Fibroblast of lung (primary cell): ENCODE measurements around the gene TSPO. TPM values are rescaled to one million over a fixed set of nuclear protein-coding genes. Genes with fewer than 3 reads are reported as not detected.

ENCODE experiments used
- DNase-seq, 2 donors: peaks; one replicate each; pipeline versions ENCODE4 v3.0.0 to v3.0.0-alpha.2; 2010; ENCODE audit warnings: low read depth in 2 of 2
- H2AFZ ChIP-seq: 2 replicates; pipeline ENCODE4 v1.5.1; 2012; ENCODE audit warnings: low read length, control low read depth, inconsistent platforms
- H3K27ac ChIP-seq: 2 replicates; pipeline ENCODE4 v1.5.1; 2011; ENCODE audit warnings: low read length, control low read depth; ENCODE audit not compliant: insufficient read depth
- H3K27me3 ChIP-seq: 2 replicates; pipeline ENCODE4 v1.5.1; 2011; ENCODE audit warnings: mild to moderate bottlenecking, low read length; ENCODE audit not compliant: control insufficient read depth, insufficient read depth
- H3K36me3 ChIP-seq: 2 replicates; pipeline ENCODE4 v1.5.1; 2011; ENCODE audit warnings: low read length; ENCODE audit not compliant: control insufficient read depth, insufficient read depth
- H3K4me1 ChIP-seq: 2 replicates; pipeline ENCODE4 v1.5.1; 2011; ENCODE audit warnings: low read length; ENCODE audit not compliant: control insufficient read depth, insufficient read depth; ENCODE audit errors: extremely low read depth
- H3K4me2 ChIP-seq: 2 replicates; pipeline ENCODE4 v1.5.1; 2011; ENCODE audit warnings: low read length, control low read depth; ENCODE audit not compliant: insufficient read depth; ENCODE audit errors: extremely low read depth
- H3K4me3 ChIP-seq, 4 experiments: fragments of 200-600 bp in 1 of 4; sonication (generic) in 1 of 4; replicated peaks in 1 of 4; 2 replicates each; pipeline ENCODE4 v1.5.1; 2011 to 2016; ENCODE audit warnings: low read length in 4 of 4, low read depth in 3 of 4, mild to moderate bottlenecking in 3 of 4, control low read depth in 2 of 4, inconsistent platforms in 1 of 4, mixed read lengths in 1 of 4; ENCODE audit not compliant: insufficient read depth in 1 of 4; ENCODE audit errors: control extremely low read depth in 1 of 4
- H3K79me2 ChIP-seq: 2 replicates; pipeline ENCODE4 v1.5.1; 2012; ENCODE audit warnings: mild to moderate bottlenecking, low read length, inconsistent platforms; ENCODE audit not compliant: control insufficient read depth, insufficient read depth
- H3K9ac ChIP-seq: 2 replicates; pipeline ENCODE4 v1.5.1; 2011; ENCODE audit warnings: mild to moderate bottlenecking, low read length, control low read depth; ENCODE audit not compliant: insufficient read depth
- H3K9me3 ChIP-seq: 2 replicates; pipeline ENCODE4 v1.5.1; 2012; ENCODE audit warnings: low read depth, low read length; ENCODE audit not compliant: control insufficient read depth, insufficient read depth
- H4K20me1 ChIP-seq: 2 replicates; pipeline ENCODE4 v1.5.1; 2011; ENCODE audit warnings: low read length; ENCODE audit not compliant: control insufficient read depth, insufficient read depth; ENCODE audit errors: extremely low read depth
- CTCF ChIP-seq, 2 donors: IDR thresholded peaks in 1 of 2; conservative IDR thresholded peaks in 1 of 2; 1 replicate in 1 of 2; 2 replicates in 1 of 2; pipeline ENCODE4 v1.5.1; 2011 to 2012; ENCODE audit warnings: low read length in 2 of 2, control low read depth in 1 of 2, inconsistent platforms in 1 of 2, low read depth in 1 of 2, mild to moderate bottlenecking in 1 of 2
- EZH2 ChIP-seq: IDR thresholded peaks from 2 replicates; pipeline ENCODE4 v1.5.1; 2012; ENCODE audit warnings: low read length, control low read depth, mild to moderate bottlenecking; ENCODE audit errors: missing control alignments
- polyA plus RNA-seq, 2 donors: library from polyadenylated mRNA; depleted of rRNA in 1 of 2; stranded (reverse) in 1 of 2; unstranded in 1 of 2; fragments of >200 nt; gene quantifications; 2 replicates each; pipeline ENCODE4 v1.2.1, GENCODE V29; 2011 to 2012; ENCODE audit warnings: missing spikeins in 1 of 2
- total RNA-seq: library from RNA; depleted of rRNA; stranded (reverse); fragments of >200 nt; gene quantifications from 2 replicates; pipeline ENCODE4 v1.2.1, GENCODE V29; 2014

TSPO gene
- total and polyA plus RNA-seq, 2 donors (not counting 1 experiment from before 2014, with no cell fraction given), result 47.5 to 243 TPM

- no peak for TF ChIP-seq EZH2
- TF ChIP-seq CTCF (conservative IDR thresholded peaks at IDR 0.05 in 1 of 2, IDR thresholded peaks at IDR 0.05 in 1 of 2; ENCODE audit: low read depth in 1 of 2, low read length in 2 of 2), result no peak
- no peaks in the 10 kb centered on the region for H4K20me1 ChIP-seq
- no peaks in the 10 kb centered on the region for H3K4me1 ChIP-seq
- H3K4me3 ChIP-seq, result no peak overlapping the region
- no peaks in the 10 kb centered on the region for H3K79me2 ChIP-seq
- no peaks in the 10 kb centered on the region for H3K36me3 ChIP-seq
- no peak overlapping the region for H3K27ac ChIP-seq
- no peaks in the 10 kb centered on the region for H3K9me3 ChIP-seq
- H3K4me2 ChIP-seq, result no peak overlapping the region
- peaks cover 6% of the 10 kb centered on the region for H3K27me3 ChIP-seq
- H3K9ac ChIP-seq, result no peak overlapping the region
- no peak for DNase-seq
- H2AFZ ChIP-seq, result no peak overlapping the region
These were observed 51.5 kb downstream of the TSPO start for GRCh38 chr22:43202756-43203410.

DNA sequence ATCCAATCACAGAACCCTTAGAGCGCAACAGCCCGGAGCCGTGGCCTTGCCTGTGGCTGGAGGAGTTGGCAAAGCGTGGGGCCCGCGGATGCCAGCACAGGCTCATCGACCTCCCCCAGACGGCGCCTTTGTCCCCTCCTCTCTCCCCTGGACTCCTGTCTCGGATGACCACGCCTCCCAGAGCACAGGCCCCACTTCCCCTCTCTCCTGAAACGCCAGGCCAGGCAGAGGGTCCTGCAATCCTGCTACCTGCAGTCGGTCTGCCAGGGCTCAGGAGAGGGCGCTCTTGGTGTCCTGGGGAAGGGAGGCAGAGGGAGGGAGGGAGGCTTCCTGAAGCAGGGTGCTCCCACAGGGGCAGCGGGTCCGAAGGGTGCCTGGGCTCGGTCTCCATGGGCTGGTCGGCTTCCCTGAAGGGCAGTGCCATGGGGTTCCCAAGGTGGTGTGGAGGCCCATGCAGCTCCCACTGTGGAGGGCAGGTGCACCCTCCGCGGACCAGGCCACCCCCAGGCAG lies 52.2 kb downstream of the TSPO start:
- Histone ChIP-seq H3K79me2 (no peaks in the 10 kb centered on the region), H2AFZ (no peak overlapping the region), H3K9me3 (no peaks in the 10 kb centered on the region), H4K20me1 (no peaks in the 10 kb centered on the region), H3K36me3 (no peaks in the 10 kb centered on the region), H3K4me3 (no peak overlapping the region), H3K27me3 (peaks cover 5% of the 10 kb centered on the region), H3K4me2 (no peak overlapping the region), H3K27ac (no peak overlapping the region), H3K4me1 (no peaks in the 10 kb centered on the region), H3K9ac (no peak overlapping the region)
- no peak for TF ChIP-seq EZH2
- TF ChIP-seq CTCF (conservative IDR thresholded peaks at IDR 0.05 in 1 of 2, IDR thresholded peaks at IDR 0.05 in 1 of 2; ENCODE audit: low read depth in 1 of 2, low read length in 2 of 2), result no peak
- no peak for DNase-seq

DNA sequence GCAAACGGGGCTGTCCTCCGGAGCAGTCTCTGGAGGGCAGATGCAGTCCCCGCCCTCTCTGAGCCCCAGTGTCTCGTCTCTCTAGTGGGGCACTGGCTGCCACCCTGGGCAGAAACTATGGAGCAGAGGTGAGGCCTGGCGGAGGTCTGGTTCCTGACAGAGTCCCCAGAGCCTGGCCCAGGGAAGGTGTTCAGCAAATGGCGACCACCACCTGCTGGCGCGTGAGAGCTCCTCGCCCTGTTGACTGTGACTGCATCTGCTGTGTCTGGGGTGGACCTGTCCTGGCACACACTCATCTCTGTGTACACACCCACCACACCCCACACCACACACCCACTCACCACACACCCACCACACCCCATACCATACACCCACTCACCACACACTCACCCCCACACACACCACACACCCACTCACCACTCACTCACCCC lies 53.9 kb downstream of the TSPO start:
- Histone ChIP-seq H3K9me3 (no peaks in the 10 kb centered on the region), H3K4me3 (no peak overlapping the region), H3K9ac (no peak overlapping the region), H3K27me3 (peaks cover 3% of the 10 kb centered on the region), H3K79me2 (no peaks in the 10 kb centered on the region), H3K4me2 (no peak overlapping the region), H2AFZ (no peak overlapping the region), H3K27ac (no peak overlapping the region), H3K36me3 (no peaks in the 10 kb centered on the region), H4K20me1 (no peaks in the 10 kb centered on the region), H3K4me1 (no peaks in the 10 kb centered on the region)
- TF ChIP-seq EZH2 (no peak), CTCF (conservative IDR thresholded peaks at IDR 0.05 in 1 of 2, IDR thresholded peaks at IDR 0.05 in 1 of 2; ENCODE audit: low read depth in 1 of 2, low read length in 2 of 2) (no peak)
- DNase-seq, result no peak
